Astrocyte of the cerebellum (primary cell): ENCODE results near the gene STARD7.

ENCODE experiments used
- DNase-seq: peaks from one replicate; pipeline ENCODE4 v3.0.0-alpha.2; 2011; ENCODE audit warnings: low read depth
- H3K4me3 ChIP-seq: 2 replicates; pipeline ENCODE4 v1.5.1; 2011; ENCODE audit warnings: mild to moderate bottlenecking, low read depth, low read length, moderate library complexity
- CTCF ChIP-seq: IDR thresholded peaks from 2 replicates; pipeline ENCODE4 v1.5.1; 2012; ENCODE audit warnings: low read length, low read depth, moderate library complexity, mild to moderate bottlenecking; ENCODE audit errors: missing control alignments
- in situ Hi-C: cut with HindIII; loops from 2 replicates; pipeline ENCODE4 v1.10.0; 2017; ENCODE audit warnings: low sequenced_read_pairs

Gene STARD7

GRCh38 chr2:96207774-96208142 is 869 bp downstream of the STARD7 start:
- no peak for TF ChIP-seq CTCF
- no peak for DNase-seq
- in situ Hi-C loops = no loop called here
- H3K4me3 ChIP-seq = peak overlapping the region; percentile 72

GRCh38 chr2:96207073-96207773 is 1.4 kb downstream of the STARD7 start:
- H3K4me3 ChIP-seq = peak overlapping the region; percentile 72
- no peak for TF ChIP-seq CTCF
- in situ Hi-C loops = no loop called here
- DNase-seq = no peak

GRCh38 chr2:96205888-96206287 is 2.7 kb downstream of the STARD7 start:
- in situ Hi-C loops = no loop called here
- TF ChIP-seq CTCF = no peak
- no peak overlapping the region for H3K4me3 ChIP-seq
- no peak for DNase-seq

- in situ Hi-C loops = loop anchor here (5.0 kb wide), 1 partner anchor 48 kb away; no protein-coding TSS in a partner anchor
- no peak overlapping the region for H3K4me3 ChIP-seq
- no peak for DNase-seq
- TF ChIP-seq CTCF = no peak
Observed at GRCh38 chr2:96204836-96205624, 3.6 kb downstream of the STARD7 start.

GRCh38 chr2:96203130-96204028 is 5.2 kb downstream of the STARD7 start:
- in situ Hi-C loops = loop anchor here (5.0 kb wide), 1 partner anchor 46 kb away; no protein-coding TSS in a partner anchor
- TF ChIP-seq CTCF = no peak
- H3K4me3 ChIP-seq = no peak overlapping the region
- no peak for DNase-seq
